NCI-H82 (cell line): Measurements from ENCODE around the gene CEP43.
A peak's percentile ranks its signal among the peaks of the same experiment; 100 is the strongest.

Experiments
- DNase-seq: peaks from one replicate; lab custom pipeline; 2025; lab: John Stamatoyannopoulos, UW

CEP43 gene

GRCh38 chr6:166966268-166966667, 32.9 kb upstream of the CEP43 start:
- DNase-seq: no peak

GRCh38 chr6:166969390-166970002, 29.7 kb upstream of the CEP43 start:
- DNase-seq: peak; percentile 54

- DNase-seq: no peak
Measured at GRCh38 chr6:166970091-166970490, 29.1 kb upstream of the CEP43 start.

DNA sequence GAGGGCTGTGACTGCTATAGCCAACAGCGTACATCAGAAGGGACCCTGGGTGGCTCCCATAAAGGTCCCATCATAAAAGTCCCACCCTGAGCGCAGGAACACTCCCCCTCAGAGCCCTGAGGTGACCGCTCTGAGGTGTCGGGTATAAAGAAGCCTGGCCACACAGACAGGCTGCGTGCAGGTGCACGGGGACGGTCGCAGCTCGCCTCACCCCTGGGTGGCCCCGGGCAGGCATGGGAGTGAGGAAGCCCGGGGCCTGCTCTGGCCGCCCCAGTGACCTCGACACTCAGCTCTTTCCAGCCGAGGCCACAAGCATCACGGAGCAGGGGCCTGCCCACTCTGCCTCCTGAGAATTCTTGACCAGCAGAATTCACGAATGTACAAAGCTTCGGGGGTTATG, 28.4 kb upstream of the CEP43 start:
- no peak for DNase-seq

- no peak for DNase-seq
Measured at GRCh38 chr6:166971271-166971670, 27.9 kb upstream of the CEP43 start.

DNA sequence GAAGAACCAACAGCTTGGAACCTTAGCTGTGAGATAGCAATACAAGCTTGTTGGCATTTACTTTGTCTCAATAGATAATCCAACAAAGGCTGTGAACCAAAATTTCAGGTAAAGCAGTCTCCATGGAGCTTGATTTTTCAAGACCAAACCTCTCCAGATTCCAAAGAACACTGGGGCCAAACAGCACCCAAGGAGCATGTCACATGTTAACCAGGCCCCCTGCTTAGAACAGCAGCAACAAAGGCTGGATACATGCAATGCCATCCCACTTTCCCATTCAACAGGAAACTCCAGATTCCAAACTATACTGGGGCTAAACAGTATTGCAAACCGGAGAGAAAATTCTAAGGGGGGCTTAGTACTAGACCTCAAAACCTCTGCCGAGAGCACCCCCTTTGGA, 27.1 kb upstream of the CEP43 start:
- no peak for DNase-seq

DNA sequence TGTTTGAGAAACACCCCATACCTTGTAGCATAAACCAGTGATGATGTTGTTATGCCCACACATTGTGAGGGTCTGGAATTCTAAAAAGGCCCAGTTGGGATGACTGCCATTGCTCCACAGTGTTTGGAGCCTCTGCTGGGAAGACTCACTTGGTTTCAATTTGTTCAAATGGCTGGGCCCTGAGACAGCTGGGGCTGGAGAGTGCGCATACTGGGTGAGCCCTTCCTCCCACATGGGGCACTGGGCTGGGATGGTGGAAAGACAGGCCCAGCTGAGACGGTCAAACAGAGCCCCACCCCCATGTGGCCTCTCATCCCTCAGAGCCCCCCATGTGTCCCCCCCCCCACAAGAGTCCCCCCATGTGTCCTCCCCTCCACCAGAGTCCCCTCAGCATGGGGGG, 22.6 kb upstream of the CEP43 start:
- DNase-seq: no peak

GRCh38 chr6:166977621-166978525, 21.3 kb upstream of the CEP43 start:
- DNase-seq: no peak

DNA sequence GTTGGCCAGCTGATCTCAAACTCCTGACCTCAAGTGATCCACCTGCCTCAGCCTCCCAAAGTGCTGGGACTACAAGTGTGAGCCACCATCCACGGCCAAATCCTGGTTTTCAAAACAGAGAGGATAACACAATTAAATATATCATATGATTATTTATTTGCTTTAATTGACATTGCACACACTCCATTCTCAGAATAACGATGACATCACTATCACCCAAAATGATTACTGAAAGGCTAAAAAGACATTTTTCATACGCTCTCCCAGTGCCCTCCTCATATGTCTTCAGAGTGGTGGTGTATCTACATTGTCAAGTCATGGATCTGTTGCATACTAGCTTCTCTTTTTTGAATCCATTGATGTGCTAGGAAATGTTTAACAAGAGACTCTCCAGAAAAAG, 18.5 kb upstream of the CEP43 start:
- no peak for DNase-seq

GRCh38 chr6:166987448-166987847, 11.7 kb upstream of the CEP43 start:
- no peak for DNase-seq

GRCh38 chr6:166987930-166988329, 11.3 kb upstream of the CEP43 start:
- no peak for DNase-seq

DNA sequence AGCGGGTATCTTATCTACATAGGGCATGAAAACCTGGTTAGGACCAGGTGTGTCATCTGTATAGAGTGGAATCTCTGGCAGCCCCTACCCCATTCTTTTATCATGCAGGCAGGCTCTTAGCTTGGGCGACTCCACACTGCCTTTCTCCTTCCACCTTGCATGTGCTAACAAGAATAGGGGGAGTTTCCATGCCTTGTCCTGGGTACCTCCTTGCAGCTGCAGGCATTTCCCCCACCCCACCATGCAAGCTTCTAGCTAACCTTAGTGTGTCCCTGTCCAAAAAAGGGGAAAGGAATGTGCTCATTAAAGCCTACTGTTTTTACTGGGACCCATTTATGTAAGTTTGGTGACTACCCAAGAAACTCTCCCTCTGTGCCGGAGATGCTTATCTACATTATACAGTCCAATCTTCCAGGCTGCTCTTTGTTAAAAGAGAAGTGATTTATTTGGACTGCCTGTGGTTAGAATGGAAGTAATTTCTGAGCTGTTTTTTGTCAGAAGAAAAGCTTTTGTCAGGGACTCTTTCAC, 10.5 kb upstream of the CEP43 start:
- no peak for DNase-seq

DNA sequence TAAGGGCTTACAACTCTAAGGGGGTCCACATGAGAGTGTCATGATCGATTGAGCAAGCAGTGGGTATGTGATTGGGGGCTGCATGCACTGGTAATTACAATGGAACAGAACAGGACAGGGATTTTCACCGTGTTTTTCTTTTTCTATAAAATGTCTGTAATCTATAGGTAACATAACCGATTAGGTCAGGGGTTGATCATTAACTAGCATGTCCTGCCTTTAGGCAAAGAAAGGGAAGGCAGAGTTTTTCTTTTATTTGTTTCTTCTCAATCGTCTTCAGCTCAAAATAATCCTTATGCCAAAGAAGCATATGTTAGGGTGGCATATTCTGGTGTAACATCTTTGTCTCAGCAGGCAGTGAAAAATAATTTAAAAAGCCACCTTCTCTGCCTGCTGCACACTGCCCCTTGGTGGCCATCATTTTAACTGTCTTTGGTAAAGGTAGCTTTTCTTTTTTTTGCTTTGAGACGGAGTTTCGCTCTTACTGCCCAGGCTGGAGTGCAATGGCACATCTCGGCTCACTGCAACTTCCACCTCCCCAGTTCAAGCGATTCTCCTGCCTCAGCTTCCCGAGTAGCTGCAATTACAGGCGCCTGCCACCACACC, 9.7 kb upstream of the CEP43 start:
- DNase-seq: no peak

GRCh38 chr6:166996406-166996805, 2.8 kb upstream of the CEP43 start:
- no peak for DNase-seq

- no peak for DNase-seq
Measured at GRCh38 chr6:166997348-166997747, 1.8 kb upstream of the CEP43 start.

DNA sequence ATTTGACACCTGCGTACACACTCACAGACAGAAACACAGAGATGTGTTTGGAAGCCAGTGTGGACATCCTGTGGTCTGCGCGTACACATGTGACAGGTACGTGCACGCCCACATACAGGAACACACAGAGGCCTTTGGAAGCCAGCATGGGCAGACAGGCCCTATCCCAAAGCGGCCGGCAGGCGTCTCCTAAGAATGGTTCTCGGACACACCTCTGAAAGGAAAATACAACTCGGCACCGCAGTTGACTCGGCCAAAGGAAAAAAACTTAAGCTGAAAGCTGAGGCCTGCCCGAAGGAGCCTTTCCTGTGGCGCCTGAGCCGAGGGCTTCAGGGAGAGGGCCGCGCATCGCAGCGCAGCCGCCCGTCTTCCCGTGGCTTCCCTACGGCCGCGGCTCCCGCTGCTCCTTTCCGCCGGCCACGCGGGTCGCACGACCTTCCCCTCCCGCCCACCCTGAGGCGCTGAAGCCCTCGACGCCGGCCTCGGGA, 1.4 kb upstream of the CEP43 start:
- DNase-seq: peak; percentile 70

GRCh38 chr6:166998256-166999144, 697 bp upstream of the CEP43 start:
- no peak for DNase-seq

GRCh38 chr6:166999884-167000253, 672 bp downstream of the CEP43 start:
- no peak for DNase-seq

- no peak for DNase-seq
Measured at GRCh38 chr6:167000759-167001158, 1.6 kb downstream of the CEP43 start.

- DNase-seq: peak; percentile 33
Measured at GRCh38 chr6:167005350-167006159, 6.4 kb downstream of the CEP43 start.

- no peak for DNase-seq
Measured at GRCh38 chr6:167007985-167008384, 8.8 kb downstream of the CEP43 start.
